DOHH2 (cell line): ENCODE results near the gene TMEM187.

Experiments
- EZH2phosphoT487 ChIP-seq: fragments of 200-600 bp; sonication (generic); IDR thresholded peaks from 2 replicates; pipeline ENCODE4 v1.6.1; 2017; ENCODE audit warnings: borderline replicate concordance, mild to moderate bottlenecking, antibody characterized with exemption, low read length, moderate library complexity, mixed read lengths
- TF ChIP-seq, protein P1 (sequence below): fragments of 200-600 bp; sonication (generic); IDR thresholded peaks from one replicate; pipeline ENCODE4 v1.5.1; 2014; ENCODE audit warnings: antibody characterized with exemption, mild to moderate bottlenecking, low read depth, low read length; ENCODE audit not compliant: poor library complexity, severe bottlenecking

GRCh38 chrX:154027022-154027402 lies 54.5 kb downstream of the TMEM187 start:
- TF ChIP-seq, protein P1, sequence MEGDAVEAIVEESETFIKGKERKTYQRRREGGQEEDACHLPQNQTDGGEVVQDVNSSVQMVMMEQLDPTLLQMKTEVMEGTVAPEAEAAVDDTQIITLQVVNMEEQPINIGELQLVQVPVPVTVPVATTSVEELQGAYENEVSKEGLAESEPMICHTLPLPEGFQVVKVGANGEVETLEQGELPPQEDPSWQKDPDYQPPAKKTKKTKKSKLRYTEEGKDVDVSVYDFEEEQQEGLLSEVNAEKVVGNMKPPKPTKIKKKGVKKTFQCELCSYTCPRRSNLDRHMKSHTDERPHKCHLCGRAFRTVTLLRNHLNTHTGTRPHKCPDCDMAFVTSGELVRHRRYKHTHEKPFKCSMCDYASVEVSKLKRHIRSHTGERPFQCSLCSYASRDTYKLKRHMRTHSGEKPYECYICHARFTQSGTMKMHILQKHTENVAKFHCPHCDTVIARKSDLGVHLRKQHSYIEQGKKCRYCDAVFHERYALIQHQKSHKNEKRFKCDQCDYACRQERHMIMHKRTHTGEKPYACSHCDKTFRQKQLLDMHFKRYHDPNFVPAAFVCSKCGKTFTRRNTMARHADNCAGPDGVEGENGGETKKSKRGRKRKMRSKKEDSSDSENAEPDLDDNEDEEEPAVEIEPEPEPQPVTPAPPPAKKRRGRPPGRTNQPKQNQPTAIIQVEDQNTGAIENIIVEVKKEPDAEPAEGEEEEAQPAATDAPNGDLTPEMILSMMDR: no peak
- no peak for TF ChIP-seq EZH2phosphoT487
